NCI-H1417 (cell line): Measurements from ENCODE around the gene RAB12.

ENCODE experiments used
- DNase-seq, 3 experiments: peaks; one replicate each; lab custom pipeline; 2025; lab: John Stamatoyannopoulos, UW

The RAB12 gene

GRCh38 chr18:8685141-8685913 is 76.1 kb downstream of the RAB12 start:
- peak; percentile 73 to 86 (median 84) for DNase-seq

GRCh38 chr18:8685914-8686216 is 76.6 kb downstream of the RAB12 start:
- no peak for DNase-seq

- peak in 1 of 3 experiments; percentile 15 for DNase-seq
These were observed 77.4 kb downstream of the RAB12 start for GRCh38 chr18:8686611-8687010.

- no peak for DNase-seq
These were observed 79.1 kb downstream of the RAB12 start for GRCh38 chr18:8688216-8688800.

GRCh38 chr18:8688816-8689215 is 79.6 kb downstream of the RAB12 start:
- DNase-seq = no peak
